IMR-90 (cell line): ENCODE results near the gene STUM. TPM values are rescaled to one million over a fixed set of nuclear protein-coding genes. Genes with fewer than 3 reads are reported as not detected.

ENCODE experiments used
- ATAC-seq: fragments of 200-7000 bp; cut with Tn5 transposase; 2 replicates; pipeline ENCODE4 v1.9.1; 2020; ENCODE audit warnings: low read depth, mild to moderate bottlenecking, moderate library complexity
- BruUV-seq: library from RNA; stranded (reverse); fragments of 400-500 nt; replicated peaks from 2 replicates; lab custom pipeline; 2021; lab: Mats Ljungman, UMichigan
- CTCF ChIA-PET: fragments of 300-600 bp; formaldehyde crosslinking; extraction: SDS; loops from one replicate; lab custom pipeline; 2021; ENCODE audit warnings: antibody characterized with exemption; lab: Yijun Ruan, JAX
- POLR2A ChIA-PET: fragments of 300-600 bp; sonication (Branson Sonifier 250); formaldehyde crosslinking; loops from one replicate; lab custom pipeline; 2022; ENCODE audit warnings: antibody characterized with exemption; ENCODE audit not compliant: unreplicated experiment; lab: Charles Lee
- DNase-seq: peaks from one replicate; pipeline ENCODE4 v3.0.0; 2013
- H2AFZ ChIP-seq: replicated peaks from 2 replicates; pipeline ENCODE3; 2013; ENCODE audit warnings: low read length, mild to moderate bottlenecking; ENCODE audit not compliant: poor library complexity
- H2AK5ac ChIP-seq: 2 replicates; pipeline ENCODE4 v1.6.1; 2013; ENCODE audit warnings: low read depth, low read length, inconsistent platforms
- H2AK9ac ChIP-seq: replicated peaks from 2 replicates; pipeline ENCODE3; 2013; ENCODE audit warnings: mild to moderate bottlenecking, low read depth, low read length, moderate library complexity; ENCODE audit not compliant: poor library complexity
- H2BK120ac ChIP-seq: 2 replicates; pipeline ENCODE4 v1.6.1; 2013; ENCODE audit warnings: low read depth, low read length, inconsistent platforms
- H2BK15ac ChIP-seq: 3 replicates; pipeline ENCODE4 v1.6.1; 2013; ENCODE audit warnings: low read depth, low read length, inconsistent platforms
- H2BK20ac ChIP-seq: 2 replicates; pipeline ENCODE4 v1.6.1; 2013; ENCODE audit warnings: low read depth, mild to moderate bottlenecking, inconsistent platforms, low read length, moderate library complexity
- H2BK5ac ChIP-seq: 2 replicates; pipeline ENCODE4 v1.6.1; 2013; ENCODE audit warnings: mild to moderate bottlenecking, low read depth, low read length, inconsistent platforms; ENCODE audit not compliant: poor library complexity, severe bottlenecking
- H3K14ac ChIP-seq: replicated peaks from 2 replicates; pipeline ENCODE4 v1.6.1; 2013; ENCODE audit warnings: low read depth, low read length, inconsistent platforms
- H3K18ac ChIP-seq: 2 replicates; pipeline ENCODE4 v1.6.1; 2013; ENCODE audit warnings: low read depth, low read length, control low read depth
- H3K23ac ChIP-seq: 2 replicates; pipeline ENCODE4 v1.6.1; 2013; ENCODE audit warnings: low read depth, low read length, inconsistent platforms
- H3K27ac ChIP-seq: 2 replicates; pipeline ENCODE4 v1.5.1; 2013; ENCODE audit warnings: mild to moderate bottlenecking, control low read depth, low read length; ENCODE audit not compliant: insufficient read depth
- H3K27me3 ChIP-seq: 2 replicates; pipeline ENCODE4 v1.6.1; 2013; ENCODE audit warnings: low read length; ENCODE audit not compliant: control insufficient read depth, insufficient read depth
- H3K36me3 ChIP-seq: 2 replicates; pipeline ENCODE4 v1.6.1; 2013; ENCODE audit warnings: low read length, mixed read lengths; ENCODE audit not compliant: control insufficient read depth, insufficient read depth
- H3K4ac ChIP-seq: 2 replicates; pipeline ENCODE4 v1.6.1; 2013; ENCODE audit warnings: low read depth, low read length, inconsistent platforms
- H3K4me1 ChIP-seq: 2 replicates; pipeline ENCODE4 v1.6.1; 2013; ENCODE audit warnings: low read length, mixed read lengths; ENCODE audit not compliant: control insufficient read depth, insufficient read depth
- H3K4me2 ChIP-seq: 2 replicates; pipeline ENCODE4 v1.6.1; 2013; ENCODE audit warnings: low read depth, mild to moderate bottlenecking, control low read depth, low read length, moderate library complexity
- H3K4me3 ChIP-seq: 2 replicates; pipeline ENCODE4 v1.5.1; 2013; ENCODE audit warnings: low read depth, mild to moderate bottlenecking, control low read depth, low read length, moderate library complexity; ENCODE audit not compliant: insufficient read depth
- H3K56ac ChIP-seq: 2 replicates; pipeline ENCODE4 v1.6.1; 2013; ENCODE audit warnings: low read length, inconsistent platforms; ENCODE audit not compliant: insufficient read depth; ENCODE audit errors: extremely low read depth
- H3K79me1 ChIP-seq, 2 experiments: 2 replicates each; pipeline ENCODE4 v1.6.1; 2013; ENCODE audit warnings: low read length in 2 of 2, inconsistent platforms in 1 of 2, low read depth in 1 of 2
- H3K9ac ChIP-seq: 2 replicates; pipeline ENCODE4 v1.6.1; 2013; ENCODE audit warnings: low read depth, low read length, control low read depth
- H3K9me1 ChIP-seq: 2 replicates; pipeline ENCODE4 v1.6.1; 2013; ENCODE audit warnings: low read length, inconsistent platforms; ENCODE audit not compliant: insufficient read depth
- H3K9me3 ChIP-seq: 2 replicates; pipeline ENCODE4 v1.6.1; 2013; ENCODE audit warnings: low read length; ENCODE audit not compliant: control insufficient read depth, insufficient read depth
- H4K20me1 ChIP-seq: 2 replicates; pipeline ENCODE4 v1.6.1; 2013; ENCODE audit warnings: low read length, inconsistent platforms; ENCODE audit not compliant: insufficient read depth
- H4K5ac ChIP-seq: 2 replicates; pipeline ENCODE4 v1.6.1; 2013; ENCODE audit warnings: mild to moderate bottlenecking, low read depth, low read length, control low read depth
- H4K8ac ChIP-seq, 2 experiments: 2 replicates each; pipeline ENCODE4 v1.6.1; 2013; ENCODE audit warnings: low read depth in 2 of 2, low read length in 2 of 2, control low read depth in 1 of 2, inconsistent platforms in 1 of 2
- H4K91ac ChIP-seq: 2 replicates; pipeline ENCODE4 v1.6.1; 2013; ENCODE audit warnings: low read depth, low read length, inconsistent platforms; ENCODE audit not compliant: insufficient read depth
- MAFK ChIP-seq: IDR thresholded peaks from 2 replicates; pipeline ENCODE4 v1.6.1; 2012; ENCODE audit warnings: low read depth, low read length, improper control_type of control experiment
- RFX5 ChIP-seq: IDR thresholded peaks from 2 replicates; pipeline ENCODE4 v1.8.0; 2012; ENCODE audit warnings: low read depth, mild to moderate bottlenecking, low read length, moderate library complexity
- WGBS, 2 experiments: methylation state at CpG; one replicate each; pipeline versions ENCODE4 v1.1.5 to v1.1.7; 2013; ENCODE audit warnings: missing lambda C conversion rate in 2 of 2; ENCODE audit not compliant: insufficient read length in 1 of 2; ENCODE audit errors: extremely low coverage in 2 of 2; 5-methylcytosine and 5-hydroxymethylcytosine counted together
- dilution Hi-C: fragments of 300-500 bp; cut with HindIII; formaldehyde crosslinking; loops from one replicate; pipeline ENCODE4 v1.14.3; 2018; ENCODE audit warnings: low sequenced_read_pairs; ENCODE audit not compliant: unreplicated experiment
- in situ Hi-C: fragments of 300-500 bp; cut with MboI; formaldehyde crosslinking; loops from 3 replicates; pipeline ENCODE4 v1.14.3; 2019; ENCODE audit warnings: low sequenced_read_pairs, inconsistent platforms, mixed read lengths
- intact Hi-C: fragments of 100-400 bp; cut with micrococcal nuclease; formaldehyde crosslinking; loops from 2 replicates; pipeline ENCODE4 v1.10.0; 2022
- polyA plus RNA-seq, 3 experiments: library from polyadenylated mRNA; depleted of rRNA; stranded (reverse); fragments of >200 nt; gene quantifications; 2 replicates each; pipeline ENCODE4 v1.2.3, GENCODE V29; 2012; ENCODE audit warnings: low replicate concordance in 1 of 3
- total RNA-seq: library from RNA; depleted of rRNA; stranded (reverse); fragments of >200 nt; gene quantifications from 2 replicates; pipeline ENCODE4 v1.2.3, GENCODE V29; 2012

The STUM gene
- total and polyA plus RNA-seq, 2 of the 4 experiments (the other 2 are of a cell fraction): not detected

- CTCF ChIA-PET: interaction anchor here (0.6 kb wide), 1 partner anchor 12 kb away, joined by 3 read pairs; no protein-coding TSS in a partner anchor
- in situ Hi-C loops: no loop called here
- no peaks in the 10 kb centered on the region for H3K9me1 ChIP-seq
These were observed 12.9 kb upstream of the STUM start for GRCh38 chr1:226535666-226536065.

More at GRCh38 chr1:226535666-226536065, 12.9 kb upstream of the STUM start:
- Histone ChIP-seq H3K23ac (no peak overlapping the region), H2BK120ac (no peak overlapping the region), H3K27ac (no peak overlapping the region), H3K36me3 (no peaks in the 10 kb centered on the region), H3K79me1 (no peaks in the 10 kb centered on the region), H3K4ac (no peak overlapping the region), H2BK20ac (no peak overlapping the region), H3K56ac (no peak overlapping the region), H4K91ac (no peak overlapping the region), H3K4me3 (no peak overlapping the region), H2BK15ac (no peak overlapping the region), H3K9ac (no peak overlapping the region), H4K20me1 (no peaks in the 10 kb centered on the region), H2BK5ac (no peak overlapping the region), H2AK9ac (no peak overlapping the region), H3K9me3 (no peaks in the 10 kb centered on the region), H2AK5ac (no peak overlapping the region), H3K4me1 (no peaks in the 10 kb centered on the region), H3K27me3 (peaks cover 13% of the 10 kb centered on the region), H3K14ac (no peak overlapping the region), H2AFZ (no peak overlapping the region), H3K18ac (no peak overlapping the region), H4K5ac (no peak overlapping the region), H3K4me2 (no peak overlapping the region), H4K8ac (no peak overlapping the region)
- BruUV-seq: no TSS peak
- WGBS, 2 experiments: no CpG with 5 or more reads among the region's 9 CpGs
- TF ChIP-seq MAFK (no peak), RFX5 (no peak)
- intact Hi-C loops: no loop called here
- POLR2A ChIA-PET: no interaction called here
- ATAC-seq (no peak), DNase-seq (no peak)
- dilution Hi-C loops: no loop called here
